H54 (cell line): ENCODE results near the gene PCSK1.
"Not testable (repeated sequence)": the region's sequence is repeated elsewhere in the genome, so short reads cannot be mapped to it uniquely, and the experiment has no call there.

ENCODE experiments used
- DNase-seq: peaks from one replicate; pipeline ENCODE4 v3.0.0; 2011; ENCODE audit warnings: low spot score, mixed read lengths; ENCODE audit not compliant: insufficient read length
- FAIRE-seq: peaks from 3 replicates; lab custom pipeline; 2011; peaks lifted over from hg19 to GRCh38; lab: Jason Lieb, UNC
- POLR2A ChIP-seq: IDR thresholded peaks from 2 replicates; pipeline ENCODE4 v1.6.1; 2011; ENCODE audit warnings: low read depth, mild to moderate bottlenecking, low read length

PCSK1 gene

GRCh38 chr5:96374653-96375052 is 58.4 kb downstream of the PCSK1 start:
- DNase-seq (no peak), FAIRE-seq (no peak)
- no peak for TF ChIP-seq POLR2A

GRCh38 chr5:96373381-96373733 is 59.7 kb downstream of the PCSK1 start:
- DNase-seq, result no peak
- TF ChIP-seq POLR2A, result no peak
- no peak for FAIRE-seq

GRCh38 chr5:96372726-96373380 is 60.2 kb downstream of the PCSK1 start:
- no peak for TF ChIP-seq POLR2A
- FAIRE-seq (no peak), DNase-seq (no peak)

GRCh38 chr5:96370976-96371375 is 62.1 kb downstream of the PCSK1 start:
- FAIRE-seq (no peak), DNase-seq (no peak)
- no peak for TF ChIP-seq POLR2A

GRCh38 chr5:96367337-96367736 is 65.7 kb downstream of the PCSK1 start:
- FAIRE-seq, DNase-seq: not testable (repeated sequence)

- no peak for FAIRE-seq
- DNase-seq, result no peak
- no peak for TF ChIP-seq POLR2A
Measured at GRCh38 chr5:96354237-96354636, 78.8 kb downstream of the PCSK1 start.

- no peak for DNase-seq
- no peak for TF ChIP-seq POLR2A
- FAIRE-seq, result no peak
Measured at GRCh38 chr5:96353220-96353619, 79.8 kb downstream of the PCSK1 start.

GRCh38 chr5:96350678-96351077 is 82.4 kb downstream of the PCSK1 start:
- FAIRE-seq, result no peak
- TF ChIP-seq POLR2A, result no peak

GRCh38 chr5:96348536-96348935 is 84.5 kb downstream of the PCSK1 start:
- FAIRE-seq, result no peak
- DNase-seq, result no peak
- no peak for TF ChIP-seq POLR2A

More at GRCh38 chr5:96350678-96351077, 82.4 kb downstream of the PCSK1 start:
- DNase-seq, result no peak

GRCh38 chr5:96347502-96348292 is 85.4 kb downstream of the PCSK1 start:
- FAIRE-seq (no peak), DNase-seq (no peak)

GRCh38 chr5:96344678-96345577 is 88.1 kb downstream of the PCSK1 start:
- no peak for TF ChIP-seq POLR2A
- FAIRE-seq, result peak; percentile 96

More at GRCh38 chr5:96347502-96348292, 85.4 kb downstream of the PCSK1 start:
- TF ChIP-seq POLR2A, result no peak

GRCh38 chr5:96343094-96343493 is 90.0 kb downstream of the PCSK1 start:
- DNase-seq (no peak), FAIRE-seq (no peak)
- no peak for TF ChIP-seq POLR2A

More at GRCh38 chr5:96344678-96345577, 88.1 kb downstream of the PCSK1 start:
- DNase-seq, result no peak

GRCh38 chr5:96342581-96342980 is 90.5 kb downstream of the PCSK1 start:
- DNase-seq (no peak), FAIRE-seq (no peak)
- TF ChIP-seq POLR2A, result no peak
